GM12878 (cell line): ENCODE measurements around the gene PDE7B. TPM values are rescaled to one million over a fixed set of nuclear protein-coding genes. Genes with fewer than 3 reads are reported as not detected.

Source experiments
- ATAC-seq: fragments of 200-7000 bp; cut with Tn5 transposase; 3 replicates; pipeline ENCODE4 v1.9.1; 2020; ENCODE audit warnings: mild to moderate bottlenecking, moderate library complexity
- BruUV-seq: library from RNA; stranded (reverse); fragments of 400-500 nt; replicated peaks from 2 replicates; lab custom pipeline; 2021; lab: Mats Ljungman, UMichigan
- CTCF ChIA-PET: fragments of 300-600 bp; sonication (Branson Sonifier 250); formaldehyde crosslinking; extraction: SDS; loops from one replicate; lab custom pipeline; 2021; ENCODE audit warnings: inconsistent platforms; lab: Yijun Ruan, JAX
- POLR2A ChIA-PET: fragments of 350-600 bp; formaldehyde crosslinking; extraction: SDS; loops from one replicate; lab custom pipeline; 2021; ENCODE audit warnings: inconsistent platforms; lab: Charles Lee
- RAD21 ChIA-PET: fragments of 300-600 bp; sonication (Branson Sonifier 250); formaldehyde crosslinking; loops from one replicate; lab custom pipeline; 2023; ENCODE audit warnings: antibody characterized with exemption; ENCODE audit not compliant: unreplicated experiment; lab: Charles Lee
- SMC1A ChIA-PET: fragments of 300-600 bp; sonication (Branson Sonifier 250); formaldehyde crosslinking; loops from one replicate; lab custom pipeline; 2023; ENCODE audit not compliant: unreplicated experiment, uncharacterized antibody; lab: Charles Lee
- DNase-seq: peaks from one replicate; pipeline ENCODE4 v3.0.0-alpha.2; 2011; ENCODE audit warnings: low read depth, low spot score
- FAIRE-seq: peaks from 3 replicates; lab custom pipeline; 2011; peaks lifted over from hg19 to GRCh38; lab: Jason Lieb, UNC
- H2AFZ ChIP-seq: 2 replicates; pipeline ENCODE4 v1.6.0; 2011; ENCODE audit warnings: low read depth, low read length, control low read depth; ENCODE audit not compliant: control insufficient read depth
- H3K27ac ChIP-seq: 2 replicates; pipeline ENCODE4 v1.5.1; 2011; ENCODE audit warnings: control low read depth; ENCODE audit not compliant: control insufficient read depth, insufficient read depth
- H3K27me3 ChIP-seq, 2 experiments: replicated peaks in 1 of 2; 2 replicates each; pipeline versions ENCODE4 v1.6.0 to v1.6.1; 2011; ENCODE audit warnings: low read length in 1 of 2; ENCODE audit not compliant: control insufficient read depth in 2 of 2, insufficient read depth in 2 of 2
- H3K36me3 ChIP-seq, 2 experiments: 2 replicates each; pipeline ENCODE4 v1.5.1; 2011; ENCODE audit warnings: low read length in 1 of 2; ENCODE audit not compliant: control insufficient read depth in 2 of 2, insufficient read depth in 2 of 2
- H3K4me1 ChIP-seq: 2 replicates; pipeline ENCODE4 v1.6.1; 2011; ENCODE audit warnings: mild to moderate bottlenecking, low read length, moderate library complexity, mixed read lengths; ENCODE audit not compliant: control insufficient read depth, insufficient read depth
- H3K4me2 ChIP-seq: 2 replicates; pipeline ENCODE4 v1.6.0; 2011; ENCODE audit warnings: control low read depth; ENCODE audit not compliant: control insufficient read depth, insufficient read depth
- H3K4me3 ChIP-seq: fragments of 200-600 bp; sonication (generic); 2 replicates; pipeline ENCODE4 v1.5.1; 2016
- H3K79me2 ChIP-seq: 2 replicates; pipeline ENCODE4 v1.6.0; 2011; ENCODE audit warnings: low read length; ENCODE audit not compliant: control insufficient read depth, insufficient read depth
- H3K9ac ChIP-seq: 2 replicates; pipeline ENCODE4 v1.8.0; 2011; ENCODE audit warnings: low read length, control low read depth, mixed read lengths; ENCODE audit not compliant: control insufficient read depth, insufficient read depth
- H3K9me3 ChIP-seq: replicated peaks from 3 replicates; pipeline ENCODE4 v1.5.1; 2011; ENCODE audit warnings: mild to moderate bottlenecking, low read length; ENCODE audit not compliant: control insufficient read depth, insufficient read depth
- H4K20me1 ChIP-seq: 2 replicates; pipeline ENCODE4 v1.6.0; 2011; ENCODE audit not compliant: control insufficient read depth, insufficient read depth
- NFXL1 ChIP-seq: fragments of 450-650 bp; IDR thresholded peaks from 2 replicates; pipeline ENCODE4 v1.6.1; 2017; ENCODE audit warnings: antibody characterized with exemption, mild to moderate bottlenecking, borderline replicate concordance
- SMC3 ChIP-seq: IDR thresholded peaks from 2 replicates; pipeline ENCODE4 v1.6.1; 2011; ENCODE audit warnings: low read length, improper control_type of control experiment, borderline replicate concordance
- ZNF217 ChIP-seq: fragments of 450-650 bp; IDR thresholded peaks from 2 replicates; pipeline ENCODE4 v1.6.1; 2017; ENCODE audit warnings: antibody characterized with exemption, mild to moderate bottlenecking
- WGBS: methylation state at CpG from one replicate; pipeline ENCODE4 v1.1.6; 2016; ENCODE audit warnings: low lambda C conversion rate; ENCODE audit not compliant: insufficient replicate concordance, insufficient coverage; ENCODE audit errors: missing lambda C conversion rate; 5-methylcytosine and 5-hydroxymethylcytosine counted together
- in situ Hi-C: fragments of 300-500 bp; cut with MboI; formaldehyde crosslinking; loops from 9 replicates; pipeline ENCODE4 v1.14.3; 2018; ENCODE audit warnings: mixed read lengths
- intact Hi-C: fragments of 100-400 bp; cut with micrococcal nuclease; formaldehyde crosslinking; loops from one replicate; pipeline ENCODE4 v1.14.2; 2022; ENCODE audit not compliant: unreplicated experiment
- polyA plus RNA-seq, 11 experiments: library from polyadenylated mRNA; depleted of rRNA in 4 of 11; unstranded in 6 of 11; stranded (reverse) in 5 of 11; fragments of >200 nt; fragmentation: Nextera tagmentation in 4 of 11; fragmentation: Illumina TruSeq in 1 of 11; extraction: Ambion mirVana in 4 of 11; extraction: Trizol in 1 of 11; gene quantifications; 1 replicate in 1 of 11; 2 replicates in 10 of 11; pipeline versions ENCODE4 v1.2.1 to v1.2.3, GENCODE V29; 2011 to 2016; ENCODE audit warnings: inconsistent platforms in 2 of 11, missing spikeins in 2 of 11, low read depth in 1 of 11
- total RNA-seq, 4 experiments: library from RNA; depleted of rRNA in 3 of 4; stranded (reverse); fragments of >200 nt in 3 of 4; fragmentation: Illumina TruSeq in 1 of 4; extraction: Trizol in 1 of 4; gene quantifications; 2 replicates each; pipeline versions ENCODE4 v1.2.1 to v1.2.3, GENCODE V29; 2013 to 2021
- TF ChIP-seq, protein P1 (sequence below): fragments of 450-650 bp; formaldehyde crosslinking; IDR thresholded peaks from 2 replicates; pipeline ENCODE4 v1.5.0; 2022; ENCODE audit warnings: mild to moderate bottlenecking, missing genetic modification characterization
- TF ChIP-seq, protein P2 (sequence below): fragments of 450-650 bp; IDR thresholded peaks from 2 replicates; pipeline ENCODE4 v1.6.1; 2017; ENCODE audit warnings: mild to moderate bottlenecking, moderate library complexity
- TF ChIP-seq, protein P3 (sequence below): IDR thresholded peaks from 2 replicates; pipeline ENCODE4 v1.6.1; 2011; ENCODE audit warnings: borderline replicate concordance, low read depth, mild to moderate bottlenecking, moderate library complexity, mixed read lengths, low read length; ENCODE audit not compliant: insufficient read depth; ENCODE audit errors: extremely low read length

PDE7B gene
- total and polyA plus RNA-seq, 10 of the 15 experiments (the other 5 are each of a cell fraction or from before 2014, with no cell fraction given) = not detected

DNA sequence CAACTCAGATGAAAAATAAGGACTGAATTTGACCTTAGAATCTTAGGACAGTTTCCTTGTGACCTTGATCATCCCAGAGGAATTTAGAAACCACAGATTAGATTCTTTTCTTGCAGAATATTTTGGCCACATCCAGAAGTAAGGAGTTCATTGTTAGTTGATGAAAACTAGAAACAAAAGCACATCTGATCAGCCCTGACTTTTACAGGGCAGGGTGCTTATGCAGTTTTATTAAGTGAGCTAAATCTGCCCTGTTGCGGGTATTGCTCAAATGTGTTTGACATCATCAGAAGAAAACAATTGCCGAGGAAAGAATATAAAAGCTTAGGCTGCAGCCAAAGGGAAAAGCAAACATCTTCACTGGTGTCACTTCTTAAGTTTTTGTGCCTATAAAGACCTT lies 297.8 kb downstream of the PDE7B start:
- Histone ChIP-seq H3K4me1 (no peaks in the 10 kb centered on the region), H4K20me1 (no peaks in the 10 kb centered on the region), H3K9me3 (no peaks in the 10 kb centered on the region), H3K27me3 (peaks cover 0 to 3% of the 10 kb centered on the region in 2 experiments; a peak in 1 of 4 replicates), H3K9ac (no peak overlapping the region), H2AFZ (no peak overlapping the region), H3K79me2 (no peaks in the 10 kb centered on the region), H3K4me2 (no peak overlapping the region), H3K36me3 (no peaks in the 10 kb centered on the region), H3K27ac (no peak overlapping the region), H3K4me3 (no peak overlapping the region)
- DNase-seq (no peak), ATAC-seq (no peak), FAIRE-seq (no peak)
- TF ChIP-seq, protein P1, sequence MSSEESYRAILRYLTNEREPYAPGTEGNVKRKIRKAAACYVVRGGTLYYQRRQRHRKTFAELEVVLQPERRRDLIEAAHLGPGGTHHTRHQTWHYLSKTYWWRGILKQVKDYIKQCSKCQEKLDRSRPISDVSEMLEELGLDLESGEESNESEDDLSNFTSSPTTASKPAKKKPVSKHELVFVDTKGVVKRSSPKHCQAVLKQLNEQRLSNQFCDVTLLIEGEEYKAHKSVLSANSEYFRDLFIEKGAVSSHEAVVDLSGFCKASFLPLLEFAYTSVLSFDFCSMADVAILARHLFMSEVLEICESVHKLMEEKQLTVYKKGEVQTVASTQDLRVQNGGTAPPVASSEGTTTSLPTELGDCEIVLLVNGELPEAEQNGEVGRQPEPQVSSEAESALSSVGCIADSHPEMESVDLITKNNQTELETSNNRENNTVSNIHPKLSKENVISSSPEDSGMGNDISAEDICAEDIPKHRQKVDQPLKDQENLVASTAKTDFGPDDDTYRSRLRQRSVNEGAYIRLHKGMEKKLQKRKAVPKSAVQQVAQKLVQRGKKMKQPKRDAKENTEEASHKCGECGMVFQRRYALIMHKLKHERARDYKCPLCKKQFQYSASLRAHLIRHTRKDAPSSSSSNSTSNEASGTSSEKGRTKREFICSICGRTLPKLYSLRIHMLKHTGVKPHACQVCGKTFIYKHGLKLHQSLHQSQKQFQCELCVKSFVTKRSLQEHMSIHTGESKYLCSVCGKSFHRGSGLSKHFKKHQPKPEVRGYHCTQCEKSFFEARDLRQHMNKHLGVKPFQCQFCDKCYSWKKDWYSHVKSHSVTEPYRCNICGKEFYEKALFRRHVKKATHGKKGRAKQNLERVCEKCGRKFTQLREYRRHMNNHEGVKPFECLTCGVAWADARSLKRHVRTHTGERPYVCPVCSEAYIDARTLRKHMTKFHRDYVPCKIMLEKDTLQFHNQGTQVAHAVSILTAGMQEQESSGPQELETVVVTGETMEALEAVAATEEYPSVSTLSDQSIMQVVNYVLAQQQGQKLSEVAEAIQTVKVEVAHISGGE (CRISPR knock-in tag) = no peak
- no peak for TF ChIP-seq NFXL1
- TF ChIP-seq, protein P2, sequence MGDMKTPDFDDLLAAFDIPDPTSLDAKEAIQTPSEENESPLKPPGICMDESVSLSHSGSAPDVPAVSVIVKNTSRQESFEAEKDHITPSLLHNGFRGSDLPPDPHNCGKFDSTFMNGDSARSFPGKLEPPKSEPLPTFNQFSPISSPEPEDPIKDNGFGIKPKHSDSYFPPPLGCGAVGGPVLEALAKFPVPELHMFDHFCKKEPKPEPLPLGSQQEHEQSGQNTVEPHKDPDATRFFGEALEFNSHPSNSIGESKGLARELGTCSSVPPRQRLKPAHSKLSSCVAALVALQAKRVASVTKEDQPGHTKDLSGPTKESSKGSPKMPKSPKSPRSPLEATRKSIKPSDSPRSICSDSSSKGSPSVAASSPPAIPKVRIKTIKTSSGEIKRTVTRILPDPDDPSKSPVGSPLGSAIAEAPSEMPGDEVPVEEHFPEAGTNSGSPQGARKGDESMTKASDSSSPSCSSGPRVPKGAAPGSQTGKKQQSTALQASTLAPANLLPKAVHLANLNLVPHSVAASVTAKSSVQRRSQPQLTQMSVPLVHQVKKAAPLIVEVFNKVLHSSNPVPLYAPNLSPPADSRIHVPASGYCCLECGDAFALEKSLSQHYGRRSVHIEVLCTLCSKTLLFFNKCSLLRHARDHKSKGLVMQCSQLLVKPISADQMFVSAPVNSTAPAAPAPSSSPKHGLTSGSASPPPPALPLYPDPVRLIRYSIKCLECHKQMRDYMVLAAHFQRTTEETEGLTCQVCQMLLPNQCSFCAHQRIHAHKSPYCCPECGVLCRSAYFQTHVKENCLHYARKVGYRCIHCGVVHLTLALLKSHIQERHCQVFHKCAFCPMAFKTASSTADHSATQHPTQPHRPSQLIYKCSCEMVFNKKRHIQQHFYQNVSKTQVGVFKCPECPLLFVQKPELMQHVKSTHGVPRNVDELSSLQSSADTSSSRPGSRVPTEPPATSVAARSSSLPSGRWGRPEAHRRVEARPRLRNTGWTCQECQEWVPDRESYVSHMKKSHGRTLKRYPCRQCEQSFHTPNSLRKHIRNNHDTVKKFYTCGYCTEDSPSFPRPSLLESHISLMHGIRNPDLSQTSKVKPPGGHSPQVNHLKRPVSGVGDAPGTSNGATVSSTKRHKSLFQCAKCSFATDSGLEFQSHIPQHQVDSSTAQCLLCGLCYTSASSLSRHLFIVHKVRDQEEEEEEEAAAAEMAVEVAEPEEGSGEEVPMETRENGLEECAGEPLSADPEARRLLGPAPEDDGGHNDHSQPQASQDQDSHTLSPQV = no peak
- TF ChIP-seq ZNF217 = no peak
- TF ChIP-seq, protein P3, sequence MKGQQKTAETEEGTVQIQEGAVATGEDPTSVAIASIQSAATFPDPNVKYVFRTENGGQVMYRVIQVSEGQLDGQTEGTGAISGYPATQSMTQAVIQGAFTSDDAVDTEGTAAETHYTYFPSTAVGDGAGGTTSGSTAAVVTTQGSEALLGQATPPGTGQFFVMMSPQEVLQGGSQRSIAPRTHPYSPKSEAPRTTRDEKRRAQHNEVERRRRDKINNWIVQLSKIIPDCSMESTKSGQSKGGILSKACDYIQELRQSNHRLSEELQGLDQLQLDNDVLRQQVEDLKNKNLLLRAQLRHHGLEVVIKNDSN = no peak
- no peak for TF ChIP-seq SMC3
- intact Hi-C loops (no loop called here), in situ Hi-C loops (no loop called here)
- BruUV-seq = no TSS peak
- RAD21 ChIA-PET = no interaction called here
- WGBS = 92% methylated on average over 2 of the region's 2 CpGs
- SMC1A ChIA-PET = no interaction called here
- POLR2A ChIA-PET = no interaction called here
- CTCF ChIA-PET = no interaction called here
